H9 (cell line): Measurements from ENCODE around the gene STK11IP. TPM values are rescaled to one million over a fixed set of nuclear protein-coding genes. Genes with fewer than 3 reads are reported as not detected.

Experiments used
- DNase-seq: peaks from one replicate; pipeline ENCODE4 v3.0.0-alpha.2; 2017
- H2AFZ ChIP-seq: one replicate; pipeline ENCODE4 v1.6.1; 2013; ENCODE audit warnings: mild to moderate bottlenecking, low read length, control low read depth, moderate library complexity
- H2AK5ac ChIP-seq: 2 replicates; pipeline ENCODE4 v1.6.1; 2013; ENCODE audit warnings: low read length, control low read depth, mixed read lengths; ENCODE audit not compliant: insufficient read length
- H2BK120ac ChIP-seq: one replicate; pipeline ENCODE4 v1.6.1; 2013; ENCODE audit warnings: low read depth, mild to moderate bottlenecking, low read length, control low read depth, inconsistent platforms; ENCODE audit not compliant: poor library complexity, severe bottlenecking
- H2BK12ac ChIP-seq: 2 replicates; pipeline ENCODE4 v1.6.1; 2013; ENCODE audit warnings: low read length, control low read depth, mixed read lengths, low read depth; ENCODE audit not compliant: insufficient read length
- H2BK15ac ChIP-seq: 2 replicates; pipeline ENCODE4 v1.6.1; 2013; ENCODE audit warnings: low read depth, low read length, control low read depth
- H2BK20ac ChIP-seq: one replicate; pipeline ENCODE4 v1.6.1; 2013; ENCODE audit warnings: low read depth, mild to moderate bottlenecking, low read length, control low read depth, inconsistent platforms; ENCODE audit not compliant: poor library complexity, severe bottlenecking
- H2BK5ac ChIP-seq: 2 replicates; pipeline ENCODE4 v1.6.1; 2013; ENCODE audit warnings: low read length, control low read depth, mixed read lengths; ENCODE audit not compliant: insufficient read length
- H3K14ac ChIP-seq: 2 replicates; pipeline ENCODE4 v1.6.1; 2013; ENCODE audit warnings: low read length, control low read depth; ENCODE audit not compliant: insufficient read depth
- H3K18ac ChIP-seq: 2 replicates; pipeline ENCODE4 v1.6.1; 2013; ENCODE audit warnings: low read depth, mild to moderate bottlenecking, mixed read lengths, low read length, control low read depth; ENCODE audit not compliant: insufficient read length
- H3K23ac ChIP-seq: 2 replicates; pipeline ENCODE4 v1.6.1; 2013; ENCODE audit warnings: low read length, control low read depth, mixed read lengths, low read depth; ENCODE audit not compliant: insufficient read length
- H3K23me2 ChIP-seq: 2 replicates; pipeline ENCODE4 v1.6.1; 2013; ENCODE audit warnings: low read depth, mild to moderate bottlenecking, mixed read lengths, low read length, control low read depth; ENCODE audit not compliant: insufficient read length, poor library complexity, severe bottlenecking
- H3K27ac ChIP-seq: 2 replicates; pipeline ENCODE4 v1.5.1; 2013; ENCODE audit warnings: low read length, control low read depth, mixed read lengths, low read depth; ENCODE audit not compliant: insufficient read length
- H3K27me3 ChIP-seq: 2 replicates; pipeline ENCODE4 v1.6.1; 2013; ENCODE audit warnings: low read length, control low read depth, inconsistent platforms; ENCODE audit not compliant: insufficient read depth
- H3K4ac ChIP-seq: 2 replicates; pipeline ENCODE4 v1.6.1; 2013; ENCODE audit warnings: low read depth, mild to moderate bottlenecking, control low read depth, inconsistent platforms, low read length, moderate library complexity
- H3K4me1 ChIP-seq: 2 replicates; pipeline ENCODE4 v1.6.1; 2013; ENCODE audit warnings: low read length, control low read depth, inconsistent platforms; ENCODE audit not compliant: insufficient read depth
- H3K4me2 ChIP-seq: 2 replicates; pipeline ENCODE4 v1.6.1; 2013; ENCODE audit warnings: low read length, control low read depth, mixed read lengths; ENCODE audit not compliant: insufficient read length, insufficient read depth
- H3K56ac ChIP-seq: 2 replicates; pipeline ENCODE4 v1.6.1; 2013; ENCODE audit warnings: low read depth, mild to moderate bottlenecking, mixed read lengths, low read length, control low read depth; ENCODE audit not compliant: insufficient read length
- H3K79me1 ChIP-seq: 2 replicates; pipeline ENCODE4 v1.6.1; 2013; ENCODE audit warnings: low read depth, mild to moderate bottlenecking, moderate library complexity, low read length, control low read depth, inconsistent platforms; ENCODE audit not compliant: insufficient read depth, poor library complexity, severe bottlenecking
- H3K79me2 ChIP-seq: 2 replicates; pipeline ENCODE4 v1.6.1; 2013; ENCODE audit warnings: low read length, control low read depth, inconsistent platforms; ENCODE audit not compliant: insufficient read depth
- H3K9ac ChIP-seq: 2 replicates; pipeline ENCODE4 v1.6.1; 2013; ENCODE audit warnings: low read length, control low read depth, mixed read lengths; ENCODE audit not compliant: insufficient read length; ENCODE audit errors: extremely low read depth
- H3K9me3 ChIP-seq: one replicate; pipeline ENCODE4 v1.6.1; 2013; ENCODE audit warnings: low read depth, low read length, inconsistent platforms; ENCODE audit not compliant: control insufficient read depth
- H3T11ph ChIP-seq: one replicate; pipeline ENCODE4 v1.6.1; 2013; ENCODE audit warnings: mild to moderate bottlenecking, low read length, control low read depth, inconsistent platforms
- H4K20me1 ChIP-seq: one replicate; pipeline ENCODE4 v1.6.1; 2013; ENCODE audit not compliant: control insufficient read depth, insufficient read length, insufficient read depth
- H4K5ac ChIP-seq: 2 replicates; pipeline ENCODE4 v1.6.1; 2013; ENCODE audit warnings: low read depth, mild to moderate bottlenecking, mixed read lengths, low read length, control low read depth; ENCODE audit not compliant: insufficient read length
- H4K8ac ChIP-seq: replicated peaks from 2 replicates; pipeline ENCODE4 v1.6.1; 2013; ENCODE audit warnings: low read length, control low read depth, mixed read lengths, low read depth; ENCODE audit not compliant: insufficient read length
- H4K91ac ChIP-seq: 2 replicates; pipeline ENCODE4 v1.6.1; 2013; ENCODE audit warnings: low read depth, mild to moderate bottlenecking, moderate library complexity, mixed read lengths, low read length, control low read depth; ENCODE audit not compliant: insufficient read length
- H3K27ac Mint-ChIP-seq, 3 experiments: 2 replicates in 2 of 3; 3 replicates in 1 of 3; pipeline ENCODE4 v1.8.0; 2020 to 2021; ENCODE audit warnings: mixed read lengths in 3 of 3, mild to moderate bottlenecking in 1 of 3, moderate library complexity in 1 of 3
- H3K27me3 Mint-ChIP-seq: 2 replicates; pipeline ENCODE4 v1.8.0; 2021; ENCODE audit warnings: low read depth, mild to moderate bottlenecking, moderate library complexity, mixed read lengths
- H3K36me3 Mint-ChIP-seq, 3 experiments: 2 replicates in 2 of 3; 3 replicates in 1 of 3; pipeline ENCODE4 v1.8.0; 2020 to 2021; ENCODE audit warnings: low read depth in 3 of 3, mixed read lengths in 3 of 3; ENCODE audit not compliant: insufficient read depth in 1 of 3
- H3K4me1 Mint-ChIP-seq, 2 experiments: 2 replicates each; pipeline ENCODE4 v1.8.0; 2020; ENCODE audit warnings: mixed read lengths in 2 of 2
- H3K4me3 Mint-ChIP-seq, 2 experiments: 2 replicates in 1 of 2; 3 replicates in 1 of 2; pipeline ENCODE4 v1.8.0; 2020 to 2021; ENCODE audit warnings: mild to moderate bottlenecking in 2 of 2, mixed read lengths in 2 of 2, moderate library complexity in 1 of 2
- H3K9me3 Mint-ChIP-seq, 2 experiments: 2 replicates in 1 of 2; 3 replicates in 1 of 2; pipeline ENCODE4 v1.8.0; 2020; ENCODE audit warnings: mild to moderate bottlenecking in 2 of 2, mixed read lengths in 2 of 2, moderate library complexity in 1 of 2
- WGBS: extraction: QIAGEN DNeasy Blood & Tissue Kit; methylation state at CpG from one replicate; pipeline ENCODE4 v1.1.7; 2013; ENCODE audit warnings: missing lambda C conversion rate, low lambda C conversion rate, mixed read lengths; ENCODE audit not compliant: insufficient read length; ENCODE audit errors: extremely low coverage; 5-methylcytosine and 5-hydroxymethylcytosine counted together
- total RNA-seq: library from RNA; stranded (reverse); gene quantifications from 2 replicates; pipeline ENCODE4 v1.2.1, GENCODE V29; 2021
- TF ChIP-seq, protein P1 (sequence below): fragments of 200-600 bp; sonication (generic); conservative IDR thresholded peaks from 3 replicates; pipeline ENCODE4 v1.8.0; 2021; ENCODE audit warnings: antibody characterized with exemption, mild to moderate bottlenecking

Gene STK11IP
- total RNA-seq, 1 experiment from 2014 or later: 31.1 TPM

DNA sequence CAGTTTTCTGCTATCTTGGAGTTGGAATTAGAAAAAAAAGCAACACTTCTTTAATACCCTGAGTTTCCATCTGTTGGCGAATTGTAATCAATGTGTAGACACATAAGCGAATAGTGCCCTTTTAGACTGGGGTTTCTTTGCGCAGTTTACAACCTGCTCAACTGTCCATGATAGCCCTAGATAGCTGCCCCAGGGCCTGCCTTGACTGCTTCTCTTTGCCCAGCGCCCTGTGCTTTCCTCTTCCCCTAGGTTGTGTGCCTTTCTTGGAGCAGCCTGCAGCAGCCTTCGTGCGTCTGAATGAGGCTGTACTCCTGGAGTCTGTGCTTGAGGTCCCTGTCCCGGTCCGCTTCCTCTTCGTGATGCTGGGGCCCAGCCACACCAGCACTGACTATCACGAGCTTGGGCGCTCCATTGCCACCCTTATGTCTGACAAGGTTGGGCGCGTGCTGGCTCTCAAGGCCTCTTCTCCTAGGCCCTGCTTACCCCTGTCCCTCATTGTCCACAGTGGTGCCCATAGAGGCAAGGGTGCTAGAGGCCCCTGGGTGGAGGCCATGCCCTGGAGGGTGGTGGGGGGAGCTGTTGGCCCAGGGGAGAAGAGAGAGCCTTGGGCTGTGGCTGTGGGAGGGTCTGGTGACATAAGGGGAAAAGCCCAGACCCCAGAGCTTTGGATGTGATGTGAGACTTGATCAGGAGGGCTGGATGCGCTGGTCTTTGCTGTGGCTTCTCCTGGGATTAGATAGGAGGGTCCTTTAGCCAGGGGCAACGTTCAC, 36.7 kb downstream of the STK11IP start:
- Histone ChIP-seq H3K27ac (no peak overlapping the region), H3K9ac (no peak overlapping the region), H3K4me2 (no peak overlapping the region), H2BK20ac (no peak overlapping the region), H3K27me3 (no peaks in the 10 kb centered on the region), H3K18ac (no peak overlapping the region), H3K23ac (no peak overlapping the region), H2BK12ac (no peak overlapping the region), H2AK5ac (no peak overlapping the region), H3K4ac (no peak overlapping the region), H2AFZ (no peak overlapping the region), H4K8ac (no peak overlapping the region), H4K5ac (no peak overlapping the region), H3K23me2 (no peaks in the 10 kb centered on the region), H3K9me3 (no peaks in the 10 kb centered on the region), H2BK120ac (no peak overlapping the region), H3K79me2 (no peaks in the 10 kb centered on the region), H3K79me1 (no peaks in the 10 kb centered on the region), H4K91ac (no peak overlapping the region), H4K20me1 (no peaks in the 10 kb centered on the region), H2BK15ac (no peak overlapping the region), H2BK5ac (no peak overlapping the region), H3K56ac (no peak overlapping the region), H3T11ph (no peak overlapping the region), H3K14ac (no peak overlapping the region), H3K4me1 (no peaks in the 10 kb centered on the region)
- Mint-ChIP-seq H3K4me3 (no peak overlapping the region), H3K36me3 (peaks cover 0 to 16% (median 10%) of the 10 kb centered on the region in 3 experiments; a peak in 5 of 7 replicates), H3K4me1 (peaks cover 0 to 4% of the 10 kb centered on the region in 2 experiments; a peak in 1 of 4 replicates), H3K9me3 (no peaks in the 10 kb centered on the region; a peak in 1 of 5 replicates), H3K27ac (peak overlapping the region in 1 of 3 experiments; percentile 50; a peak in 1 of 7 replicates), H3K27me3 (no peaks in the 10 kb centered on the region)
- WGBS: no CpG with 5 or more reads among the region's 15 CpGs
- TF ChIP-seq, protein P1, sequence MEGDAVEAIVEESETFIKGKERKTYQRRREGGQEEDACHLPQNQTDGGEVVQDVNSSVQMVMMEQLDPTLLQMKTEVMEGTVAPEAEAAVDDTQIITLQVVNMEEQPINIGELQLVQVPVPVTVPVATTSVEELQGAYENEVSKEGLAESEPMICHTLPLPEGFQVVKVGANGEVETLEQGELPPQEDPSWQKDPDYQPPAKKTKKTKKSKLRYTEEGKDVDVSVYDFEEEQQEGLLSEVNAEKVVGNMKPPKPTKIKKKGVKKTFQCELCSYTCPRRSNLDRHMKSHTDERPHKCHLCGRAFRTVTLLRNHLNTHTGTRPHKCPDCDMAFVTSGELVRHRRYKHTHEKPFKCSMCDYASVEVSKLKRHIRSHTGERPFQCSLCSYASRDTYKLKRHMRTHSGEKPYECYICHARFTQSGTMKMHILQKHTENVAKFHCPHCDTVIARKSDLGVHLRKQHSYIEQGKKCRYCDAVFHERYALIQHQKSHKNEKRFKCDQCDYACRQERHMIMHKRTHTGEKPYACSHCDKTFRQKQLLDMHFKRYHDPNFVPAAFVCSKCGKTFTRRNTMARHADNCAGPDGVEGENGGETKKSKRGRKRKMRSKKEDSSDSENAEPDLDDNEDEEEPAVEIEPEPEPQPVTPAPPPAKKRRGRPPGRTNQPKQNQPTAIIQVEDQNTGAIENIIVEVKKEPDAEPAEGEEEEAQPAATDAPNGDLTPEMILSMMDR: no peak
- DNase-seq: peak; percentile 11
